Tibial artery (tissue), 4 donors: Measurements from ENCODE around the gene ANO6.

Experiments used
- DNase-seq, 2 donors: peaks; one replicate each; pipeline ENCODE4 v3.0.0-alpha.2; 2019
- H3K27ac ChIP-seq, 2 donors: fragments of 200-600 bp; sonication (generic) in 1 of 2; 1 replicate in 1 of 2; 2 replicates in 1 of 2; pipeline ENCODE4 v1.5.1; 2018 to 2019; ENCODE audit warnings: mild to moderate bottlenecking in 1 of 2
- H3K27me3 ChIP-seq, 2 donors: fragments of 200-600 bp; sonication (generic) in 1 of 2; one replicate each; pipeline versions ENCODE4 v1.5.1 to v1.6.0; 2016 to 2019
- H3K36me3 ChIP-seq, 3 donors: fragments of 200-600 bp; sonication (generic) in 2 of 3; one replicate each; pipeline ENCODE4 v1.5.1; 2016 to 2019; ENCODE audit warnings: mild to moderate bottlenecking in 2 of 3
- H3K4me1 ChIP-seq, 4 donors: fragments of 200-600 bp; sonication (generic) in 2 of 4; 1 replicate in 3 of 4; 2 replicates in 1 of 4; pipeline ENCODE4 v1.5.1; 2016 to 2019
- H3K4me3 ChIP-seq, 2 donors: fragments of 200-600 bp; sonication (generic) in 1 of 2; 1 replicate in 1 of 2; 2 replicates in 1 of 2; pipeline ENCODE4 v1.5.1; 2018 to 2019; ENCODE audit warnings: mild to moderate bottlenecking in 2 of 2
- H3K9me3 ChIP-seq, 3 donors: fragments of 200-600 bp; sonication (generic) in 1 of 3; one replicate each; pipeline ENCODE4 v1.5.1; 2016 to 2019
- intact Hi-C: fragments of 100-400 bp; cut with DNase I; formaldehyde crosslinking; loops from one replicate; pipeline ENCODE4 v1.15.0; 2023; ENCODE audit warnings: low total_unique reads
- TF ChIP-seq, protein P1 (sequence below), 2 experiments: fragments of 200-600 bp in 1 of 2; fragments of 450-650 bp in 1 of 2; IDR thresholded peaks; one replicate each; pipeline ENCODE4 v1.5.1; 2017 to 2019; ENCODE audit warnings: antibody characterized with exemption in 2 of 2, mild to moderate bottlenecking in 1 of 2, moderate library complexity in 1 of 2

ANO6 gene

DNA sequence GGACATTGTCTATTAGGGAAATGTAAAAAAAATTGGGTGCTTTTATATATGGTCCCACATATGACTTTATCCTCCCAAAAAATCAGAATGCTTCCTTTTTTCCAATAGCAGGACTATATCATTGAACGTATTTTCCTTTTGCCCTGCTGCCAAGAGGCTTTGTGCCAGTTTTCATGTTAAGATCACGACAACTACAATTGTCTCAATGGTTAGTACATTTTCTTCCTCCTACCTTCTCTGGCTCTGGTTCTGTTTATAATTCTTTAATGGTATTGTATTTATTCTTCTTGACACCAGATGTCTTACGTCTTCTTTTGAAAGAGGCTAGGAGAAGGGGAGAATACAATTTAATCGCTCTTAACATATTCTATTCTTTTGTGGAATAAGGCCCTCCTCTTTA, 106.9 kb downstream of the ANO6 start:
- H3K27ac ChIP-seq = no peak overlapping the region
- peaks cover 0 to 15% (median 1%) of the 10 kb centered on the region in 4 donors for H3K4me1 ChIP-seq
- H3K4me3 ChIP-seq = no peak overlapping the region
- no peaks in the 10 kb centered on the region for H3K9me3 ChIP-seq
- intact Hi-C loops = no loop called here
- DNase-seq = no peak
- no peaks in the 10 kb centered on the region for H3K36me3 ChIP-seq
- TF ChIP-seq, protein P1, sequence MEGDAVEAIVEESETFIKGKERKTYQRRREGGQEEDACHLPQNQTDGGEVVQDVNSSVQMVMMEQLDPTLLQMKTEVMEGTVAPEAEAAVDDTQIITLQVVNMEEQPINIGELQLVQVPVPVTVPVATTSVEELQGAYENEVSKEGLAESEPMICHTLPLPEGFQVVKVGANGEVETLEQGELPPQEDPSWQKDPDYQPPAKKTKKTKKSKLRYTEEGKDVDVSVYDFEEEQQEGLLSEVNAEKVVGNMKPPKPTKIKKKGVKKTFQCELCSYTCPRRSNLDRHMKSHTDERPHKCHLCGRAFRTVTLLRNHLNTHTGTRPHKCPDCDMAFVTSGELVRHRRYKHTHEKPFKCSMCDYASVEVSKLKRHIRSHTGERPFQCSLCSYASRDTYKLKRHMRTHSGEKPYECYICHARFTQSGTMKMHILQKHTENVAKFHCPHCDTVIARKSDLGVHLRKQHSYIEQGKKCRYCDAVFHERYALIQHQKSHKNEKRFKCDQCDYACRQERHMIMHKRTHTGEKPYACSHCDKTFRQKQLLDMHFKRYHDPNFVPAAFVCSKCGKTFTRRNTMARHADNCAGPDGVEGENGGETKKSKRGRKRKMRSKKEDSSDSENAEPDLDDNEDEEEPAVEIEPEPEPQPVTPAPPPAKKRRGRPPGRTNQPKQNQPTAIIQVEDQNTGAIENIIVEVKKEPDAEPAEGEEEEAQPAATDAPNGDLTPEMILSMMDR (IDR thresholded peaks at IDR 0.05) = no peak
- no peaks in the 10 kb centered on the region for H3K27me3 ChIP-seq

DNA sequence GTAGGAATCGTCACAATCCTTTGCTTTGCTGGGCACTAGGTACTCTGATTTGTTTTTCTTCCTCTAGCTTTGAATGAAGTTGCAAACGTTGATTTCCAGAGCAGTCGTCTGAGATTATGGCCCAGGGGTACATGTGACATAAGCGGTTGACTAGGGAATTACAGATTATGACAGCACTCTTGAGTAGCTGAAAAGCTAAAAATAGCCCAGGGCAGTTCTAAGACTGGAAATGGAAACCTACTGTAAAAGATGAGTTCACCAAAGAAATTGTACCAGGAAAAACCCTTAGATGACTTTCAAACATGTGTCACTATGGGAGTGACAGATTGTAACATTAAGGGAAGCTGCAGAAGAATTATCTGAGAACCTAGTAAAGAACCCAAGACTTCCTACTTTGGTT, 108.5 kb downstream of the ANO6 start:
- intact Hi-C loops = no loop called here
- H3K27ac ChIP-seq = no peak overlapping the region
- TF ChIP-seq, protein P1 (IDR thresholded peaks at IDR 0.05) = no peak
- no peaks in the 10 kb centered on the region for H3K27me3 ChIP-seq
- H3K4me3 ChIP-seq = no peak overlapping the region
- H3K9me3 ChIP-seq = no peaks in the 10 kb centered on the region
- no peaks in the 10 kb centered on the region for H3K36me3 ChIP-seq
- no peak for DNase-seq
- peaks cover 0 to 30% (median 4%) of the 10 kb centered on the region in 4 donors for H3K4me1 ChIP-seq

DNA sequence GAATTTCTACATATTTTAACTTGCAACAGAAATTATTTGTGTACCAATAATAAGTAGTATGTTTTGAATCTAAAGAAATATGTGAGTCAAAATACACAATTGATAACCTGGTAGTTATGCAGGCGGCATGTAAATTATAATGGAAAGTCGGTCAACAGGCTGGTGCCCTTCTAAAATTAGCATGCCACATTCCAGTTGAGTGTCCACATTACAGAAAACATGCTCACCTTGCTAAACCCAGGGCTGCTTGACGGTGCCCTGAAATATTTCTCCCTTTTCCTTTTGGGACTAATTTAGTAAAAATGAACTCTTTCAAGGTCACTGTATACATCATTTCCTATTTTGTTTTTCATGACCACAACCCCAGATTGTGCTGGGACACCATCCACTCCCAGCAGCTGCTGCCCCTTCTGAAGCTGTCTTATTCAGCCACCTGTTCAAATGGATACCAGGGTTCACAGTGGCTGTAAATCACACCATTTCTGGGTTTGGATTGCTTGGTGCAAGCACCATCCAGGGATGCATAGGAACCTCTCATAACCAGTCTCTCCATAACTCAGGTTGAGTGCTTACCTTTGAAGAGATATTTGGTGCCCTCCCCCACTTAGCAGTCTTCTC, 110.6 kb downstream of the ANO6 start:
- H3K27ac ChIP-seq = no peak overlapping the region

DNA sequence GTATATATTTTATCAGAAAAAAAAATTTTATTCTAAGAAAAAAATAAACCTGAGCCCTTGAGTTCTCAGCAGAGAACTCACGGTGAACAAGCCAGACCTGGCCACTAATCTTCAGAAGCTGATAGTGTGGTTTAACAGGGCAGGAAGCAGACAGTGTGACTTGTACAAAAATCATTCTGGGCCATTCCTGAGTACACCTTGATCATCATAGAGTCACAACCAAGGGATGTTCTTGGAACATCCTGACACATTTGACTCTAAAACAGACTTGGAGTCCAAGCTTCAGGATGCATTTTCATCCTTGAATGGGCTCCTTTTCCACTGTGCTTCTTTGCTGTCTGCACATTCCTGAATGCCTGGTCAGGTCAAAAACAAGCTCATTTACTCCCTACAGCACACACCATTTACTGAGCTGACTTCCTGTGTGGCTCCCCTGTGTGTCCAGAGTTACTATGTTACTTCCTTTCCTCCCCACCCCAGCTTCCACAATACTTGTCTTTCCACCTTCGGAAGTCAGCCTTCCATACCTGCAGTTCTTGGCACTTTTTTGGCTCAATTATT, 112.0 kb downstream of the ANO6 start:
- H3K36me3 ChIP-seq = peaks cover 0 to 5% (median 3%) of the 10 kb centered on the region in 3 donors
- no peaks in the 10 kb centered on the region for H3K27me3 ChIP-seq
- peaks cover 0 to 38% (median 4%) of the 10 kb centered on the region in 4 donors for H3K4me1 ChIP-seq
- no peaks in the 10 kb centered on the region for H3K9me3 ChIP-seq
- H3K4me3 ChIP-seq = no peak overlapping the region
- TF ChIP-seq, protein P1 (IDR thresholded peaks at IDR 0.05) = no peak
- H3K27ac ChIP-seq = no peak overlapping the region
- intact Hi-C loops = no loop called here
- no peak for DNase-seq

More for the DNA sequence above, 110.6 kb downstream of the ANO6 start:
- Histone ChIP-seq H3K27me3 (no peaks in the 10 kb centered on the region), H3K9me3 (no peaks in the 10 kb centered on the region), H3K36me3 (no peaks in the 10 kb centered on the region), H3K4me3 (no peak overlapping the region), H3K4me1 (peaks cover 0 to 34% (median 4%) of the 10 kb centered on the region in 4 donors)
- intact Hi-C loops = no loop called here
- no peak for DNase-seq
- TF ChIP-seq, protein P1 (IDR thresholded peaks at IDR 0.05) = no peak

DNA sequence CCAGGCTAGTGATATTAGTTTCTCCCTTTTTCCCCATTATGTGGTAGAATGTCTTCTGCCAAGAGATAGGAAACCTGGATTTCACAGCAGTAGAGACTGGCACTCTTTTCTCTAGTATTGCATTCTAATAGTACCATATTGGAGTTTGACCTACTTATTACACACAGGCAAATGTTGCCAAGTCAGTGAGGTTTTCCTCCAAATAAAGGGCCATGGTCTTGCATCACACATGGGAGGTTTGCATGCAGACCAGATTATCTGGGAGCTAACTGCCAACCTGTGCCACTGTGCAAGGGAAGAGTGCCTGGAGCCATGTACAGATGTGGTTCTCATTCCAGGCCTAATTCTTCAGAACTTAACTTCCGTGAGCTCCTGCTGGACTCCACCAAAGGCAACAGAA, 113.3 kb downstream of the ANO6 start:
- Histone ChIP-seq H3K4me1 (peaks cover 0 to 36% (median 3%) of the 10 kb centered on the region in 4 donors), H3K36me3 (peaks cover 0 to 5% (median 3%) of the 10 kb centered on the region in 3 donors), H3K9me3 (no peaks in the 10 kb centered on the region), H3K27me3 (no peaks in the 10 kb centered on the region), H3K27ac (no peak overlapping the region), H3K4me3 (no peak overlapping the region)
- intact Hi-C loops = no loop called here
- TF ChIP-seq, protein P1 (IDR thresholded peaks at IDR 0.05) = no peak
- DNase-seq = no peak
